HG03565 (cell line): ENCODE results near the gene TKTL2.
A peak's percentile ranks its signal among the peaks of the same experiment; 100 is the strongest.

ENCODE experiments used
- ATAC-seq: cut with Tn5 transposase; IDR thresholded peaks from one replicate; pipeline ENCODE4 v1.9.1; 2021; ENCODE audit warnings: mild to moderate bottlenecking, moderate library complexity; ENCODE audit not compliant: unreplicated experiment

TKTL2 gene, protein sequence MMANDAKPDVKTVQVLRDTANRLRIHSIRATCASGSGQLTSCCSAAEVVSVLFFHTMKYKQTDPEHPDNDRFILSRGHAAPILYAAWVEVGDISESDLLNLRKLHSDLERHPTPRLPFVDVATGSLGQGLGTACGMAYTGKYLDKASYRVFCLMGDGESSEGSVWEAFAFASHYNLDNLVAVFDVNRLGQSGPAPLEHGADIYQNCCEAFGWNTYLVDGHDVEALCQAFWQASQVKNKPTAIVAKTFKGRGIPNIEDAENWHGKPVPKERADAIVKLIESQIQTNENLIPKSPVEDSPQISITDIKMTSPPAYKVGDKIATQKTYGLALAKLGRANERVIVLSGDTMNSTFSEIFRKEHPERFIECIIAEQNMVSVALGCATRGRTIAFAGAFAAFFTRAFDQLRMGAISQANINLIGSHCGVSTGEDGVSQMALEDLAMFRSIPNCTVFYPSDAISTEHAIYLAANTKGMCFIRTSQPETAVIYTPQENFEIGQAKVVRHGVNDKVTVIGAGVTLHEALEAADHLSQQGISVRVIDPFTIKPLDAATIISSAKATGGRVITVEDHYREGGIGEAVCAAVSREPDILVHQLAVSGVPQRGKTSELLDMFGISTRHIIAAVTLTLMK

DNA sequence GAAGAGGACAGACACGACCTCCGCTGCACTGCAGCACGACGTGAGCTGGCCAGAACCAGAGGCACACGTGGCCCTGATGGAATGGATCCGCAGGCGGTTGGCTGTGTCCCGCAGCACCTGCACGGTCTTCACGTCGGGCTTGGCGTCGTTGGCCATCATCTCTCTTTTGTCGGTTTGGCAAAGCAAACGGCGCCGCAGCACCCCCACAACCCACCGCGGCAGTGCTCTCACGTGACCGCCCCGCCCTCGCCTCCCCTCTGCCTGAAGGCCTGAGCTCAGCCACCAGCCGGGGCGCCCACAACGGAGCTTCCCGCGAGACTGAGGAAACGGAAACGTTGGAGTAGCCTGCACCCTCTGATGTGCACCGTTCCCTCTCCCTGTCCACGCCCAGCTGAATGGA lies at the start of gene TKTL2:
TKTL2 (minus strand) TSS at position 179 of the 400 bp plus-strand sequence; CDS start at position 159, 20 bp downstream.
- ATAC-seq: no peak

DNA sequence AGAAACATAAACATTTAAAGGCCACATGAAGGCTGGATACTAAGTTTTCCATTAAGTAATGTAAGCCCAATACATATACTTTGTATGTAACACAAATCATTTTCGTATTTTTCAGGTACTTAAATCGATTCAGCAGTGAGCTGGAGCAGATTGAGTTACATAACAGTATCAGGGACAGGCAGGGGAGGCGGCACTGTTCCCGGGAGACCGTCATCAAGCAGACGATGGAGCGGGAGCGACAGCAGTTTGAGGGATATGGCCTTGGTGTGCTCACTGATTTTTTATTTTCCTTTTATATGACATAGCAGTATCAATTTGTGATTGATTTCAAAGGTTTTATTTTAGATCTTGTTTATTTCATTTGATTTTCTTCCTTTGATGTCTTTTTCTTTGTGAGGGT lies 41.6 kb upstream of the TKTL2 start:
- ATAC-seq: no peak

DNA sequence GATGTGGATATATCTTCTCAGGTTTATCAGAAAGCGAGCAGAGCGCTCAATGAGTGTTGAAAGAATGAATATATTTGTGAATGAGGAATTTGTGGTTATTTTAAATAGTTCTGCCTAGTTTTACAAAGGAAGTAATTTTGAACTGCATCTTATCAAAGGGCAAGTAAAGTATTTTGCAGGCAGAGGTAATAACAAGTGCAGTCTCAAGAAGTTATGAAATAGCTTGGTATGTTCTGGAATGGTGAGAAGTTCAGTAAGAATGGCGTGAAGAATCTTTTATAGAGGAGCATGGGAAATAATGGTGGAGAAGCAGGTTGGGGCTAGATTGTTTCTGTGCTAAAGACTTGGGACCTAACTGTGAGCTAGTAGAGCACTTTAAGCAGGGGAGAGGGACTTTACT lies 31.8 kb upstream of the TKTL2 start:
- no peak for ATAC-seq

DNA sequence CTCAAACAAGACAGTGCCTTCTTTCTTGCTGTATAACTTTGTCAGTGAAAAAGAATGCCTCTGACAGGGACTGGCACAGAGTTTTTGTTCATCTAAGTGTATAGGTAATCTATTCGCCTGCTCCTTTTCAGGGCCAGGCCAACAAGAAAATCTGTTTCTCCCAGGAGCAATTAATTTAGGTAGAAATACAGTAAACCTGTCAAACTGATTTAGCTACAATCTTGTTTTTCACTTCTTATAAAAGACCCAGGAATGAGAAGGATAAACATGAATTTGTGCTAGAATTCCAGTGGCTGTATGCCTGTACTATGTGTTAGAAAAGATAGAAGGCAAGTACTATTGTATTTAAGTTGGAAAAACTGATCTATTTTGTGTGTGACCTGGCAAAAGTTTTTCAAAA lies 27.0 kb upstream of the TKTL2 start:
- ATAC-seq: no peak

DNA sequence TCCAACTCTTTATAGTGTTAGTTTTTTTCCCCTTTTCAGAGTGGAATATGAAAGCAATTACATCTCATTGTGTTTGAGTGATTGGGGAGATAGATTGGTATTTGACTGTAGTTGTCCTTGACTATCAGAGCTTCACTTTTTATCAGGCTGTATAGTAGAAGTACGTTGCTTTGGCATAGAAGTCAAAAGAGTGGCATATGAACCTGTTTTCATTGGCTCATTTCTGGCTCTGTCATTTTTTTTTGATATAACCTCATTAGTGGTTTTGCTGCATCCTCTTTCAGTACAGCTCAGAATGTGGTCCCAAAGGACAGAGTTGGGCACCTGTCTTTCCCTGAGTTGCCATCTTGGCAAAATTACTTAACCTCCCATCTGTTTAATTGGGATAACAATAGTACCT lies 22.3 kb upstream of the TKTL2 start:
- ATAC-seq: peak; percentile 32

DNA sequence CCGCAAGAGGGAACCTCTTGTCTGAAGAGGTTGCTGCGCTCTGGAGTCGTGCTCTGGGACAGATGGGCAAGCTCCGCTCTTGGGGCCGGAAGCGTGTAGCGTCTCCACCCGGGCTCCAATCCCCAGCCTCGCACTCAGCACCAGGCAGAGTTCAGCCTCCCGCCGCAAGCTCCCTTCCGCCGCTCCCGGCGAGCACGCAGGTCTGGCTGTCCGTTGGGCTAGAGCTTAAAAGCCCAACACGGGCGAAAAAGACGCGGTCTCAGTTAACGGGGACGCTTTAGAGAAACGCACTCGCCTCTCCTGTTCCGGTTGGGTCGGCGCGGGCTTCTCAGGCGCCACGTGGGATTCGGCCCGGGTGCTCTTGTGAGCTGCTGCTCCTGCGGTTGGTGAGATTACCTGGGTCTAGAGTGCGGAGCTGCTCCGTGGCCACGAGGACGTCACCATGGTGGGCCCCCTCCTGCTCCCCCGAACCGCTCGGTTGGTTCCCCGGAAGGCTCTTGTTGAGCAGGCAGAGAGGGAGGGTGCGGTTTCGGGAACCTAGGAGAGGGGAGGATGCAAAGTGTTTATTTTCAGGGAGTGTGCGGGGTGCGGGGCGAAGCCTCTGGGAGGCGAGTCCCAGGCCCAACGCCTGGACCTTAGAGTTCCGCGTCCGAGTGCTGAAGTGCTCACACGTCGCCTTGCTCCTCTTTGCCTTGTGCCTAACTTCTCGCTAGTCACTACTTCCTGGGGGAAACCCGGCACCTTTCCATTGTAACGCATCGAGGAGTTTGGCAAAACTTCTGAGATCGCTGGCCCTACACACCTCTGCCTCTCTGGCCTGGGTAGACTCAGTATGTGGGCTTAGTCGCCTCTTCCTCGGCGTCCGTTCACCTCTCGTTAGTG lies 21.0 kb upstream of the TKTL2 start, which contains the start of gene TMA16:
TMA16 (plus strand) TSS at position 331 of the 882 bp plus-strand sequence; CDS start at position 443, 112 bp downstream.
- peak; percentile 74 for ATAC-seq

DNA sequence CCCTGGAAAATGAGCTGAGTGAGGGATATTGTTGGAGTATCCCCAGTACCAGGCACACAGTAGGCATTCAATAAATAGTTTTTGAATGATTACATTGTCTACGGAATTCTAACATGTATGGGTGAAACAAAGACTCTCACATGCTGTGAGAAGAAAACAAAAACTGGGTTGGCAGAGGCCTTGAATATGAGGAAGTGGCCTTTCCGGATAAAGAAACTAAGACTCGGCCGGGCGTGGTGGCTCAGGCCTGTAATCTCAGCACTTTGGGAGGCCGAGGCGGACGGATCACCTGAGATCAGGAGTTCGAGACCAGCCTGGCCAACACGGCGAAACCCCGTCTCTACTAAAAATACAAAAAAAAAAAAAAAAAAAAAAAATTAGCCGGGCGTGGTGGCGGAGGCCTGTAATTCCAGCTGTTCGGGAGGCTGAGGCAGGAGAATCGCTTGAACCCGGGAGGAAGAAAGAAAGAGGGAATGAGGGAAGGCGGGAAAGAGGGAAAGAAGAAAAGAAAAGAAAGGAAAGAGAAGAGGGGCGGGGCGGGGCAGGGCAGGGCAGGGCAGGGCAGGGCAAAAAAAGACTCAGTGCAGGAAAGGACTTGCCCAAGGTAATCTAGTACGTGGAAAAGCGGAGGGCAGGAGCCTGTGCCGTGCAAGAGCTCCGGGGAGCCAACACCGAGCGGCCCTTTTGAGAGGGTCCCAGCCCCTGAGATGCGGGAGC lies 20.2 kb upstream of the TKTL2 start:
- ATAC-seq: peak; percentile 19

DNA sequence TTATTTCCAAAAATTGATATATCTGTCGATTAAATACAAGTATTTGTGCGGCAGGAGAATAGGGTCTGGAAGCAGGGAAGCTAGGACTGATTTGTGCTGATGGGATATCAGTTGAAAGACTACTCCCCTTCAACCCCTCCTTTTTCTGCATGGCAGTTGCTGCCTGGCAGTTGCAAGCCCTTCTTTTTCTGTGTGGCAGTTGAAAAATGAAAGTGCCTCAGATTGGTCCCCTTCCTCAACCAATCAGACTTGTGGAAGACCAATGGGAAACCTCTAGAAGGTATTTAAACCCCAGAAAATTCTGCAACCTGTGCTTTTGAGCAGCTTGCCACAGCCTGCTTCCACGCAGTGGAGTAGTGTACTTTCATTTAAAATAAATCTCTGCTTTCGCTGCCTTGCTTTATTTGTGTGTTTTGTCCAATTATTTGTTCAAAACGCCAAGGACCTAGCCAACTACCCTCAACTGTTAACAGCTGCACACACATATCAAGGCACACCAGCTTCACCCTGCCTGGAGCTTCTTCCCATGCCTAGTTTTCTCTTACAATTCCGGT lies 19.5 kb upstream of the TKTL2 start:
- ATAC-seq: no peak

DNA sequence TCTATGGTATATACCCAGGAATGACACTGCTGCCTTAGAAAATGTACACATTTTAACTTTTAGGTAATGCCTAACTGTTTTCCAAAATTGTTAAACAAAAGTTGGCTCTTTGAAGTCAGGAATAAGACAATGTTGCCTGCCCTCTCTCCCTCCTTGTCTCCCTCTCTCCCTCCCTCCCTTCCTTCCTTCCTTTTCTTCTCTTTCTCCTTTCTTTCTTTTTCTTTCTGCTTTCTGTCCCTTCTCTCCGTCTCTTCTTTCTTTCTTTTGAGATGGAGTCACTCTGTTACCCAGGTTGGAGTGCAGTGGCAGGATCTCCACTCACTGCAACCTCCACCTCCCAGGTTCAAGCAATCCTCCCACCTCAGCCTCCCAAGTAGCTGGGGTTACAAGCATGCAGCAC lies 16.4 kb upstream of the TKTL2 start:
- ATAC-seq: no peak

DNA sequence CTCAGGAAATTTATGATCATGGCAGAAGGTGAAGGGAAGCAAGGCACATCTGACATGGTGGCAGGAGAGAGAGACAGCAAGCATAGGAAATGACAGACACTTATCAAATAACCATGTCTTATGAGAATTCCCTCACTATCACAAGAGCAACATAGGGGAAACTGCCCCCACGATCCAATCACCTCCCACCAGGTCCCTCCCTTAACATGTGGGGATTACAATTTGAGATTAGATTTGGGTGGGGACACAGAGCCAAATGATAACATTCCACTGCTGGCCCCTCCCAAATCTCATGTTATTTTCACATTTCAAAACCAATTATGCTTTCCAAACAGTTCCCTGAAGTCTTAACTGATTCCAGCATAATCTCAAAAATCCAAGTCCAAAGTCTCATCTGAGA lies 12.8 kb upstream of the TKTL2 start:
- ATAC-seq: no peak

DNA sequence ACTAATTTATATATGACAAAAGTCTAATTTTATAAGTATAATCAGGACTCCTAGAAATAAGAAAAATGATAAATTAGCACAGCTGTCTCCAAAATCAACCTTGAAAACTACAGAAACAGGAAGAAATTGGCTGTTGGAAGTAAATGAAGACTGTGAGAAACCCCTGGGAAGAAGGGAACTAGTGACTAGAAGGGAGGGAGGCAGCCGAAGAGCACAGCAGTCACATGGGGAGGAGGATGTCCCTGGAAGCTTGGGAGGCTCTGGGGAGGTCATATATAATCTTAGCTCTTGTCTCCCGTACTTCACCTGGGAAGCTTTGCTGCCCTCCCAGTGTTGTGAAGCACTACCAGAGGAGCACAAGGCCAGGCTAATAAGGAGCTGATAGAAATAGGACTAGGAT lies 12.0 kb upstream of the TKTL2 start:
- no peak for ATAC-seq

DNA sequence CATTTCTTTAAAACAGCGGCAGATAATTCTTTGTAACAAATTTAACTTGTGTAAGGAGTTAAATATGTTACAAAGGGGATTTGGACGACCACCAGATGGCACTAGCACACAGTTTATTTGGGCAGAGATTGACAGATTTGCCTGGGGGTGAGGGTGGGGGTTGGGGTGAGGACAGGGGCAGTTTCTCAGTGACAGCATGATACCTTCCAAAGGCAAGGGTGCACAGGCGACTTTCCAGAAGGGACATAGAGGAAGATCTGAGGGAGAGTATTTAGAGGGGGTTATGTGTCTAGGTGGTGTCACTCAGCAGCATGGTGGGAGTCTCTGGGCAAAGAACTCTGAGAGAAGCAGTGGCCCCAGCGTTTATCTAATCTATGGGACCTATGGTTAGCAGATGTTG lies 11.4 kb upstream of the TKTL2 start:
- ATAC-seq: no peak

DNA sequence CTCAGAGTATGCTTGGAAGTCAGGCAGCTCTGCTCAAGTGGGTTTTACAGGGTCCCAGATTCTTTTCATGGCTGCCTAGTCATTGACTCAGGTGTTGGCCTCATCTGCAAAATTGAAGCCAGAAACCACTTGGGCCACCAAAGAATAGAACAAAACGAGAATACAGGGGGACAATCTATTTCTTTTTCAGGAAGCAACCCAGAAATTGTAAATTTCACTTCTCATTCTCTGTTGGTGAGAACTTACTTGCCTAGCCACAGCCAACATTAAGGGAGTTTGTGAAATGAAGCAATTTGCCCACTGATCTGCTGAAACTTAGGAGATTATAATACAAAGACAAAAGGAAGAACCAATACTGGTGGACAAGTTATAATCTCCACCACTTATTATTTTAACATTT lies 8.6 kb upstream of the TKTL2 start:
- ATAC-seq: peak; percentile 79

DNA sequence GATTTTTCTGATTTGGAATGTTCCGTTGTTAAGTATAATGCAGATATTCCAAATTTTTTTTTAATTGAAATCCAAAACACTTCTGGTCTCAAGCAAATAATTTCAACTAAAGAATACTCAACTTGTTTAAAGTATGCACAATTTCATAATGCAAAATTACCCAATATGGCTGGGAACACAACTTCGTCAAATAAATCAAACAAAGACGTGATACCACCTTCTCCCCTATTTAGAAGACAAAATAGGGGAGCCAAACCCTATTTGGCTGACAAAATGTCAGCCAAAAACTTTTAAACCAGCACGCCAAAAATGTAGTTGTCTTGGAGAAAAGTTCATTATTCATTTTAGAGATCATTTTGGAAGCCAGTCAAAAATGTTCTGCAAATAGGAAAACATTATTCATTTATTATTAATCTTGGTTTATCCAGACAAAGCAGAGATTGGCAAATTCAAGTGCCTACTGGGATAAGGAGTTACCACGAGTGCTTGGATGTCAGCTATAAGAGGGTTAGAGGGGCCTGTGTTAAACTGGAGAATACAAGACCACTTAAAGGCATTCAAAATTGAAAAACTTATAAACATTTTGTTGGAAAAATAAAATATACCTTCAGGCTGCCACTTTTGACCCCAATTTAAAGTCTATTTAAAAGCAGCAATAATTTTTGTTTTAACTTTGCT lies 3.3 kb upstream of the TKTL2 start:
- ATAC-seq: no peak

DNA sequence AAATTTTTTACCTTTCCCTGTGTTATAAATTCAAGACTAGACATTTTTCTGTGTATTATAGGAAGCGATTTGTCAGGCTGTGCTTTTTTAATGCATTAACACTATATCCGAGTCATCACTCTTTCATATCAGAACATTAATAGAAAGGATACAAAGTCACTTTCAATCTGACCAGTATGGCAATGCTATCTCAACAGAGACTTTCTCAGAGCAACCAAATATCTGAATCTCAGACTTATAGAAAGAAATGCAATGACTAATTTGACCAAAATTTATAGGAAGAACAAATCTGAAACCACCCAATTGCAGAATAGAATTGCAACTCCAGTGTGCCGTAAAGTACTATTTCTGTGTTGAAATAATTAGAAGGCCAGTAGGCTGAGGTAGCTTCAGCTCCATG lies 473 bp upstream of the TKTL2 start:
- peak; percentile 55 for ATAC-seq

DNA sequence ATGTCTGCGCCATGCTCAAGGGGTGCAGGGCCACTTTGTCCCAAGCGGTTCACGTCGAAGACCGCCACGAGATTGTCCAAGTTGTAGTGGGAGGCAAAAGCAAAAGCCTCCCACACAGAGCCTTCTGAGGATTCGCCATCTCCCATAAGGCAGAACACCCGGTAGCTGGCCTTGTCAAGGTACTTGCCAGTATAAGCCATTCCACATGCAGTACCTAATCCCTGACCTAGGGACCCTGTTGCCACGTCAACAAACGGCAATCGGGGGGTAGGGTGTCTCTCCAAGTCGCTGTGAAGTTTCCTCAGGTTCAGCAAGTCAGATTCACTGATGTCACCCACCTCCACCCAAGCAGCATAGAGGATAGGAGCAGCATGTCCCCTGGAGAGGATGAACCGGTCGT lies 424 bp downstream of the TKTL2 start:
- no peak for ATAC-seq

DNA sequence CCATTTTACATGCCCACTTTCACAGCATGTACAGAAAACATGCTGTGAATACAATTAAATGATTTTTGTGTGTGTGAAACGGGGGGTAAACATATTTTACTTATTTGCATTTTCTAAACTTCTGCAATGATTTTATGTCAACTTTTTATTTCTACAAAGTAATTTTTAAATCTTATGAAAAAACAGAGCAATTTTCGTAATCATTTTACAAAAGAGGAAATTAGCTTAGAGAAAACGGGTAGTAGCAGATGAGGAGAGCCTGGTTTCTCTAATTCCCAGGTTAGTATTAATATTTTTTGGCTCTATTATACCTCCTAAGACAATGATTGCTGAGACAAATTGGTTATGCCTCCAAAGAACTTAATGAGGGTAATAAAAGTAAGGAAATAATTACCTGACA lies 3.2 kb downstream of the TKTL2 start:
- no peak for ATAC-seq

DNA sequence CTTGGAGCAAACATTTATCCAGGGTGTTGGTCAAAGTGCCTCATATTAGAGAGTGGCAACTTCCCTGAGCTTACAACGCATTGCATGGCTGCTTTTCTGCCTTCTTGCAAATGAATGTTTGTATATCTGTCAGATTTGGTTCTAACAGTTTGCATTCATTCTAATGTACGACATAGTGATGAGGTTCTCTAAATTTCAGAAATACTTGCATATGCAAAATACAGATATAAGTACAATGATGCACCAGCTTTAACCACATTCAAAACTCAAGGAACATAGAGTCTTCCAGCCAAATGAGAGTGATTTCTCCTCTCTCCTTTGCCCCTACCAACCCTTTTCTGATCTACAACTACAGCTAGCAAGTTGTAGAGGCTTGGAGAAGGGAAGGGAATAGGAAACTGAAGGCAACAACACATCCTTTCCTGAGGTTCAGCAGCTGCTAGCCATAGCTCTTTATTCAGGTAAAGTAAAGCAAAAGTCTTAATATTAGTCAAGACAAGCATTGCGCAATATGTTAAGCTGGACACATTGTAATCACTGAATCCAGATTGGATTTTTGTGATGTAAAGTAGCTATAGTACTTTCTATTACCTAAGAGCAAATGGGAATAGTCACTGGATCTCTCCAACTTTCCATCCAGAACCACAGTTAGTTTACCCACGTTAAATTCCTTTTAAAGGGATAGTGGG lies 6.3 kb downstream of the TKTL2 start:
- ATAC-seq: no peak

DNA sequence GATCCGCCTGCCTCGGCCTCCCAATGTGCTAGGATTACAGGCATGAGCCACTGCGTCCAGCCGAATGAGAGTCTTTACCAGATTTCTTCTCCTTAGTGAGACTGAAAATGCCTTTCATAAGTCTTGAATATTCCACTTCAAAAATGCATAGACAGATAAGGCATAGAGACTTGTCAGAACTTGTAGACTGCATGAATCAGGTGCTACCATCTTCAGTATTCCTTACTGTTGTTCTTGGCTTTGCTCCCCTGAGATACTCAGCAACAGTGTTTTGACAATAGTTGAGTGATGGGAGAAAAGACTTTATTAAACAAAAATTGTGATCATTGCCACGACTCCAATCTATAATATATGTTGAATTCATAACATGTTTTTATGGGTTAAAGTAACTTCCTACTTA lies 11.0 kb downstream of the TKTL2 start:
- ATAC-seq: no peak
